HG03064 (cell line): ENCODE data around the gene HRK.
"Not testable (repeated sequence)": the region's sequence is repeated elsewhere in the genome, so short reads cannot be mapped to it uniquely, and the experiment has no call there.

Source experiments
- ATAC-seq: cut with Tn5 transposase; IDR thresholded peaks from one replicate; pipeline ENCODE4 v1.9.1; 2021; ENCODE audit warnings: low read depth; ENCODE audit not compliant: unreplicated experiment

Gene HRK

GRCh38 chr12:116827432-116827831, 53.8 kb downstream of the HRK start:
- ATAC-seq: no peak

- no peak for ATAC-seq
These were observed 60.0 kb downstream of the HRK start for GRCh38 chr12:116821291-116821690.

- ATAC-seq: no peak
These were observed 61.1 kb downstream of the HRK start for GRCh38 chr12:116820064-116820656.

- ATAC-seq: peak; percentile 85
These were observed 62.1 kb downstream of the HRK start for GRCh38 chr12:116818948-116819832.

GRCh38 chr12:116818341-116818856, 62.8 kb downstream of the HRK start:
- no peak for ATAC-seq

GRCh38 chr12:116814766-116815165, 66.5 kb downstream of the HRK start:
- ATAC-seq: not testable (repeated sequence)

- no peak for ATAC-seq
These were observed 67.8 kb downstream of the HRK start for GRCh38 chr12:116813271-116814041.

- no peak for ATAC-seq
These were observed 69.0 kb downstream of the HRK start for GRCh38 chr12:116812238-116812637.

- ATAC-seq: no peak
These were observed 72.8 kb downstream of the HRK start for GRCh38 chr12:116808113-116809105.

- ATAC-seq: no peak
These were observed 73.7 kb downstream of the HRK start for GRCh38 chr12:116807546-116807945.

- no peak for ATAC-seq
These were observed 74.3 kb downstream of the HRK start for GRCh38 chr12:116806845-116807440.
